Measurements from ENCODE around the gene HDAC4. TPM values are rescaled to one million over a fixed set of nuclear protein-coding genes. Genes with fewer than 3 reads are reported as not detected.

Gene HDAC4
- total and polyA plus RNA-seq, 2 of the 4 experiments (the other 2 are of a cell fraction) = 4.1 to 7.2 TPM

DNA sequence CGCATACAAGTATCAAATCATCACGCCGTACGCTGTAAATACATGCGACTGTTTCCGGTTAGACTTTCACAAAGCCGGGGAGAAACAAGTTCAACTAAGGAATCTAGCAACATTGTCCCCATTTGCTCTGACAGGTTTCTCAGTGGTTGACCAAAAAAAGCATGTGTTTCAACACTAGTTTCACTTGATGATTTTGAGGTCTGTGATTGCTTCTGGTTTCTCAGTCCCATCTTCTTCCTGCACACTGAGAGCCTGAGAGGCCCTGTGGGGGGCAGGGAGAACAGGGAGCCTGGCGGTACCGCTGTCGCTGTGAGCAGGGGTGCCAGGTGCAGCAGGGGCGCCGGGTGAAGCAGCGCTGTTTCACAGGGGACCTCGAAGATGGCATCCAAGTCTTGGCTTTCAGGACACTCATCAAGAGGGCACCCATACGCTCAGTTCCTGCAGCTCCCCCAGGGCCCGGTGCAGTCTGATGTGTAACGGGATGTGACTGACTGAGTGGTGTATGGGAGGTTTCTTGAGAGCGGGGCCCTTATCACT lies 282.1 kb downstream of the HDAC4 start:
- Histone ChIP-seq H2BK20ac (ENCODE audit: low read depth, low read length) (no peak overlapping the region), H3K9me3 (ENCODE audit: control insufficient read depth, insufficient read depth, low read length) (no peaks in the 10 kb centered on the region), H3K4me2 (ENCODE audit: low read depth, low read length) (no peak overlapping the region), H3K9ac (ENCODE audit: low read depth, low read length) (no peak overlapping the region), H3K4me1 (ENCODE audit: control insufficient read depth, insufficient read depth, low read length) (peaks cover 4% of the 10 kb centered on the region; the same call in 1 of the 2 replicates), H2AFZ (replicated peaks; ENCODE audit: low read length, poor library complexity) (no peak overlapping the region), H3K18ac (ENCODE audit: low read depth, low read length) (no peak overlapping the region), H2AK9ac (replicated peaks; ENCODE audit: low read depth, low read length, poor library complexity) (no peak overlapping the region), H3K4ac (ENCODE audit: low read depth, low read length) (no peak overlapping the region), H3K9me1 (ENCODE audit: insufficient read depth, low read length) (peaks cover 6% of the 10 kb centered on the region; the same call in 1 of the 2 replicates), H2AK5ac (ENCODE audit: low read depth, low read length) (no peak overlapping the region), H3K79me1 (ENCODE audit: low read depth in 1 of 2, low read length in 2 of 2) (no peaks in the 10 kb centered on the region), H2BK120ac (ENCODE audit: low read depth, low read length) (no peak overlapping the region), H4K5ac (ENCODE audit: low read depth, low read length) (no peak overlapping the region), H3K23ac (ENCODE audit: low read depth, low read length) (no peak overlapping the region), H2BK15ac (ENCODE audit: low read depth, low read length) (no peak overlapping the region), H3K27ac (ENCODE audit: insufficient read depth, low read length) (no peak overlapping the region), H3K14ac (replicated peaks; ENCODE audit: low read depth, low read length) (no peak overlapping the region), H3K27me3 (ENCODE audit: control insufficient read depth, insufficient read depth, low read length) (no peaks in the 10 kb centered on the region), H4K91ac (ENCODE audit: insufficient read depth, low read depth, low read length) (no peak overlapping the region), H3K56ac (ENCODE audit: extremely low read depth, insufficient read depth, low read length) (no peak overlapping the region), H3K36me3 (ENCODE audit: control insufficient read depth, insufficient read depth, low read length) (peaks cover 13% of the 10 kb centered on the region; the same call in 1 of the 2 replicates), H2BK5ac (ENCODE audit: low read depth, low read length, poor library complexity, severe bottlenecking) (no peak overlapping the region), H3K4me3 (ENCODE audit: insufficient read depth, low read depth, low read length) (no peak overlapping the region), H4K8ac (ENCODE audit: low read depth in 2 of 2, low read length in 2 of 2) (no peak overlapping the region), H4K20me1 (ENCODE audit: insufficient read depth, low read length) (no peaks in the 10 kb centered on the region)
- BruUV-seq (replicated peaks) = no TSS peak
- in situ Hi-C loops (cut with MboI; ENCODE audit: low sequenced_read_pairs) = no loop called here
- intact Hi-C loops (cut with micrococcal nuclease) = no loop called here
- dilution Hi-C loops (cut with HindIII; ENCODE audit: low sequenced_read_pairs, unreplicated experiment) = no loop called here
- TF ChIP-seq, protein P1, sequence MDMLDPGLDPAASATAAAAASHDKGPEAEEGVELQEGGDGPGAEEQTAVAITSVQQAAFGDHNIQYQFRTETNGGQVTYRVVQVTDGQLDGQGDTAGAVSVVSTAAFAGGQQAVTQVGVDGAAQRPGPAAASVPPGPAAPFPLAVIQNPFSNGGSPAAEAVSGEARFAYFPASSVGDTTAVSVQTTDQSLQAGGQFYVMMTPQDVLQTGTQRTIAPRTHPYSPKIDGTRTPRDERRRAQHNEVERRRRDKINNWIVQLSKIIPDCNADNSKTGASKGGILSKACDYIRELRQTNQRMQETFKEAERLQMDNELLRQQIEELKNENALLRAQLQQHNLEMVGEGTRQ (IDR thresholded peaks at IDR 0.05; ENCODE audit: low read depth, low read length) = no peak
- no peak for ATAC-seq (ENCODE audit: low read depth)
- CTCF ChIA-PET = no interaction called here
- POLR2A ChIA-PET (ENCODE audit: unreplicated experiment) = no interaction called here
- no peak for DNase-seq
- WGBS, 2 experiments (ENCODE audit: extremely low coverage in 2 of 2, insufficient read length in 1 of 2) = 97% methylated on average over 7 of the region's 18 CpGs; no CpG with 5 or more reads in 1 of the 2 experiments

Data from IMR-90 (cell line).